Measurements from ENCODE around the gene FRY.

The FRY gene

DNA sequence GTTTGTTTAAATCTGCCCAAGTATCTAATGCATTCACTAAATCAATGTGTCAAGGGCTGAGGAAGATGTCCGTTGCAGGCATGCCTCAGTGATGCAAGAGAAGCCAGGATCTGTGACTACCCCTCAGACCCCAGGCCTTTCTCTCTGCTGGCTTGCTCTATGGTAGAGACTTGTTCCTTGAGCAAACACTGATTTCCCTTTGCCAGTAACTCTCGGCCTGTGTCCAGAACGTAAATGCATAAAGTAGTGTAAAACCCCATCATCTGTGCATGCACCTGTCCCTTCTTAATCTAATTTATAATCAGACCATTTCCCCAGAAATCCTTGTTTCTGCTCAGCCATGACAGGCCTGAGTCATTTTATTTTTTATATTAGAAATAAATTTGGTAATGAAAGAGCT lies 28.7 kb upstream of the FRY start:
- no peak for TF ChIP-seq GATA1 (IDR thresholded peaks at IDR 0.05; ENCODE audit: low read depth, low read length)
- no peak for TF ChIP-seq POLR2A (IDR thresholded peaks at IDR 0.05; ENCODE audit: low read length)
- DNase-seq, result no peak

DNA sequence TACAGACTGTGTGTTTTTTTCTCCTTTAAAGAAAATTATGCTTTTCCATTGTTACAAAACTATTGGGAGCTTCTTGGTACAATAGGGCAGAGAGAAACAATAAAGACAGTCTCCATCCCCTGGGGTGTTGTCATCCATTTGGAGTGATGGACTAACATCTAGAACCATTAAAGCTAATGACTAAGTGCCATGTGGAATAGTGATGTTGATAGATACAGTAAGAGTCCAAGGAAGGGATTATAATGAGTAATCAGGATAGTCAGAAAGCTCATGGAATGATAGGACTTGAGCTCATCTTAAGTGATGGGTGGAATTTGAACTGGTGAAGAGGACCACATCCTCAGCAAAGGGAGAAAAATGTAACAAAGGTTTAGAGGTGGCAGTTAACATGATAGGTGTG lies 24.1 kb upstream of the FRY start:
- TF ChIP-seq POLR2A (IDR thresholded peaks at IDR 0.05; ENCODE audit: low read length) (no peak), GATA1 (IDR thresholded peaks at IDR 0.05; ENCODE audit: low read depth, low read length) (no peak)
- DNase-seq, result no peak

DNA sequence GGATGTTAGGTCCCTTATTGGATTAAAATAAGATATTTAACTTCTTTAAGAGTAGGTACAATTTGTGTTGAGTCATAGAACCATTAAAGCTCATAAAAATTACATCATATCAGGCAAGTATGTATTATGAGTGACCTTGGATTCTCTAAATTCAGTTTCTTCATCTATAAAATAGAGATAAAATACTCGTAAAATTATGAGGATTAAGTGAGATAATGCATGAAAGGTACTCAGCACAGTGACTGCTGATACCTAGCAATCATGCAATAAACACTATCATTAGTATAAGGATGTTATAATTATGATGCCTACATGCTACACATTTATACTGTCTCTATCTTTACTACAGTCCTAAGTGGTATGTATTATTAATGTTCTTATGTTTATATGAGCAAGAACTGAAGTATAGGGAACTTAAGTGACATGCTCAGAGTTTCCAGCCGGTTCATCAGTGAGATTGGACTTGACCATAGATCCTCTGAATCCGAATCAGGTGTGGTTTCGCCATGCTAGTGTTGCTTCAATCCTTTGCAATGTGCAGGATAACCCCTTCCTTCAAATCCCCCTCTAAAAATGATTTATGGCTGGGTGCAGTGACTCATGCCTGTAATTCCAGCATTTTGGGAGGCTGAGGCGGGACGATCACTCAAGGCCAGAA lies 22.9 kb upstream of the FRY start:
- no peak for DNase-seq
- no peak for TF ChIP-seq POLR2A (IDR thresholded peaks at IDR 0.05; ENCODE audit: low read length)
- TF ChIP-seq GATA1 (IDR thresholded peaks at IDR 0.05; ENCODE audit: low read depth, low read length), result no peak

DNA sequence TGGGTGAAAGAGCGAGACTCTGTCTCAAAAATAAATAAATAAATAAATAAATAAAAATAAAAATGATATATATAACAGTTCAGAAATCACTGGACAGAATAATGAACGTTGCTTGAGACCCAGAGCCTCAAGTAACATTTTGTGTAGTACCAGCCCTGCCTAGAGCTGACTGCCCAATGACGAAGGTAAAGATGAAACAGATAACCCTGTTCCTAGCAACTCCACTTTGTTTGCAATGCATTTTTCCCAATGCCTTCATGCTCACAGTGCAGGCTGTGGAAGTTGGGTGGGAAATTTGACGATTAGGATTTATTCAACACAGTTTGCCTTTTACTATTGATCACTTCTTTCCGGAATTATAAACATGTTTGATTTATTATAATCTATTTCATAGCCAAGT lies 22.2 kb upstream of the FRY start:
- DNase-seq, result no peak
- TF ChIP-seq GATA1 (IDR thresholded peaks at IDR 0.05; ENCODE audit: low read depth, low read length), result no peak
- no peak for TF ChIP-seq POLR2A (IDR thresholded peaks at IDR 0.05; ENCODE audit: low read length)

DNA sequence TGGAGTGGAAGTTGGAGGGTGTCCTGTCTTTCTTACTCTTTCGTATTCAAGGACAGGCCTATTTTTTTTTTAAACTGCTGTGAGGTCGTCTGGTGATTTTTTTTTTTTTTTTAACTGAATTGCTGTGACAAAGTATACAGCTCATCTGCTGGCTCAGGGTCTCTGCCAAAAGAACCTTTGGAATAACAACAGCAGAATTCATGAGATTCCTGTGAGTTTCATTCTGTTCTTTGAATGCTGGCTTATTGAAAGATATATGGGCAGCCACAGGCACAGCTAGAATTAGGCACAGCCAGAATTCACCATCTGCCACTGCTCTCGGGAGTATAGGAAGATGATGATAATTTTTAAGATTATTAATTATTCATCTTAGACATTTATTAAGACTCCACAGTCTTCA lies 21.4 kb upstream of the FRY start:
- no peak for DNase-seq
- TF ChIP-seq GATA1 (IDR thresholded peaks at IDR 0.05; ENCODE audit: low read depth, low read length) (no peak), POLR2A (IDR thresholded peaks at IDR 0.05; ENCODE audit: low read length) (no peak)

DNA sequence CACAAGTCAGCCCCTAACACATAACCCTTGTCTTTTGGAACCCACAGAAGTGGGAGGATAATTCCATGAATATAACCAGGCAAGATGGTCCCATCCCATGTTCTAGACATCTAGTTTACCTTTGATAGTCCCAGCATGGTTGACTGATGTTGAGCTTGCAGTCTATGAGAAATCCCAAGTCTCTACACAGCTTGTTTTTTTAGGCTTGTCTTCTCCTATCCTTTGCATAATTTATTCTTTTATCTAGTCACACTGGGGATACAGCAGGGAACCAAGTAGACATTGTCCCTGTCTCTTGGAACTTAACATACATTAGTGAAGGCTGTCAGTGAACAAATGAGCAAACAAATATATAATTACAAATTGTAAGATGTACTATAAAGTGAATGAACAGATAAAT lies 19.6 kb upstream of the FRY start:
- no peak for DNase-seq
- no peak for TF ChIP-seq GATA1 (IDR thresholded peaks at IDR 0.05; ENCODE audit: low read depth, low read length)
- TF ChIP-seq POLR2A (IDR thresholded peaks at IDR 0.05; ENCODE audit: low read length), result no peak

DNA sequence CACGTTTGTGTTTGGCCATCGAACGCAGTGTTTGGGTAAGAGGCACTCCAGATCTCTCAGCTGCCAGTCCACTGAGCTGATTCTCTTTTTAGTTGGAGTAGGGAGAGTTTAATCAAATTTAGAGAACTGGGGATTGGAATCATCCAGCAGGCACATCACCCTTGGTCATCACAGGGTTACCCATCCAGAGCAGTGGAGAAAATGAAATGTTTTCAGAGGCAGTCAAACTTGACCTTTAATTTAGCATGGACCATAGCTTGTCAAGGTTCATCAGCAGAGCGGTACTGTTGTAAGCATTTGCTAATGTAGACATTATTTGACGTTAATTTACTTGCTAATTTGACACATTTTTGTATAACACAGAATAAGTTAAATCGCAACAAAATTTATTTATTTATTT lies 18.4 kb upstream of the FRY start:
- DNase-seq, result no peak
- TF ChIP-seq GATA1 (IDR thresholded peaks at IDR 0.05; ENCODE audit: low read depth, low read length) (no peak), POLR2A (IDR thresholded peaks at IDR 0.05; ENCODE audit: low read length) (no peak)

DNA sequence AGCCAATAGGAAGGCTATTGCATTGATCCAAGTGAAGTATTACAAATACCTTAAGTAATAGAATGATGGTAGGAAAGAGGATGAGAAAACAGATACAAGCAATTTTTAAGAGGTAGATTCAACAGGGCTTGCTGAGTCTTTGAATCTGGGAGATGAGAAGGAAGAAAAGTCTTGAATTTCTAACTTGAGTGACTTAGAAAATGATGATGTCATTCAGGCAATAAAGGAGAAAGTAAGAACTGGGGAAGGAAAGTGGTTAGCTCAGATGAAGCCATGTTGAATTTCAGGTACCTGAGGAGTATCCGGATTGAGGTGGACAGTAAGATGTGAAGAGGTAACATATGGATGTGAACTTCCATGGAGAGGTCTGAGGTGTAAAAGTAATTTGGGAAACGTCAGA lies 15.5 kb upstream of the FRY start:
- DNase-seq, result no peak
- no peak for TF ChIP-seq GATA1 (IDR thresholded peaks at IDR 0.05; ENCODE audit: low read depth, low read length)
- TF ChIP-seq POLR2A (IDR thresholded peaks at IDR 0.05; ENCODE audit: low read length), result no peak

DNA sequence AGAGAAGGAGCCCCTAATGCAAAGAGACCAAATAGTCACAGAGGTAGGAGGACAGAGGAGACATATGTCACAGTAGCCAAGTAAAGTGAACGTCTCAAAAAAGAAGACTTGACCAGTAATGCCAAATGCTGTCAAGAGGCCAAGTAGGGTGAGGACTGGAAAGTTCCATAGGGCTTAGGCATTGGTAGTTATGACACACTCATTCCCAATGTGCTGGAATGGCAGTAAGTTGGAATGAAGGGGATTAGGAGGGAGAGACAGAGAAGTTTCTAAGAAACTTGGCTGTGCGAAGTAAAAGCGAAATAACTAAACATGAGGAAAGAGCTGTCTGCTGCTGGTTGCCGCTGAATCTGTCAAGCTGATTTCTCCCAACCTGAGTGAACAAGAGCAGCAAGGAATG lies 14.9 kb upstream of the FRY start:
- DNase-seq, result no peak
- no peak for TF ChIP-seq POLR2A (IDR thresholded peaks at IDR 0.05; ENCODE audit: low read length)
- TF ChIP-seq GATA1 (IDR thresholded peaks at IDR 0.05; ENCODE audit: low read depth, low read length), result no peak

DNA sequence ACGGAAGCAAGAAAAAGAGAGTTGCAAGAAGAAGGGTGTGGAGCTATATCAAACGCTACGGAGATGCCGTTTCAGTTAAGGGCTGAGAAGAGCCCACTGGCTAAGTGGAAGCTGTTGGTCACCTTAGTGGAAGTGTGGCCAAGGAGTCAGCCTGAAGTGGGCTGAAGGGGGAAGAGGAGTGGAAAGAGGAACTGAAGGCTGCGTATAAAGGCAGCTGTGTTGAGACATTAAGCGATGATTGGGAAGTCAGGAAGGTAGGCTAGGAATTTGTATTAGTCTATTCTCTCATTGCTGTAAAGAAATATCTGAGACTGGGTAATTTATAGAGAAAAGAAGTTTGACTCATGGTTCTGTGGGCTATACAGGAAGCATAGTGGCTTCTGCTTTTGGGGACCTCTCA lies 14.1 kb upstream of the FRY start:
- TF ChIP-seq GATA1 (IDR thresholded peaks at IDR 0.05; ENCODE audit: low read depth, low read length), result no peak
- TF ChIP-seq POLR2A (IDR thresholded peaks at IDR 0.05; ENCODE audit: low read length), result no peak
- no peak for DNase-seq

DNA sequence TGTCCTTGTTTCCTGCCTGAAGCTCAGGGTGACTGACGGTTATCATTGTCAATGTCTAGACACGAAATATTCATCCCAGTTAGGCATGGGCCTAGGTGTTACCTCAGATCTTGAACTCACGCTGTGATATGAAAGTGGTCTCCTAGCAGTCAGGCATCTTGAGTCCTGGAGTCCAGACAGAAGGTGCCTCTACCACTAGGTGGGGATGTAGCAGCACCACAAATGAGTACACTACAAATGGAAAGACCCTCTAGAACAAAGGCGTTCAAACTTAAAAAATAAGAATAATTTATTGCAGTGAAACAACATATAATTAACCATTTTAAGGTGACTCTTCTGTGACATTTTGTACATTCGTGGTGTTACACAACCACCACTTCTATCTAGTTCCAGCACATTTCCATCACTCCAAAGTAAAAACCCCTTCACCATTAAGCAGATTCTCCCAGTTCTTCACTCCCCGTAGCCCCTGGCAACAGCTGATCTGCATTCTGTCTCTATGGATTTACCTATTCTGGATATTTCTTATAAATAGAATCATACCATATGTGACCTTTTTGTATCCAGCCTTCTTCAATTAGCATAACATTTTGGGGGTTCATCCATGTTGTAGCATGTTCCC lies 11.9 kb upstream of the FRY start:
- TF ChIP-seq GATA1 (IDR thresholded peaks at IDR 0.05; ENCODE audit: low read depth, low read length), result no peak
- no peak for TF ChIP-seq POLR2A (IDR thresholded peaks at IDR 0.05; ENCODE audit: low read length)
- DNase-seq, result peak; percentile 44 to 59

DNA sequence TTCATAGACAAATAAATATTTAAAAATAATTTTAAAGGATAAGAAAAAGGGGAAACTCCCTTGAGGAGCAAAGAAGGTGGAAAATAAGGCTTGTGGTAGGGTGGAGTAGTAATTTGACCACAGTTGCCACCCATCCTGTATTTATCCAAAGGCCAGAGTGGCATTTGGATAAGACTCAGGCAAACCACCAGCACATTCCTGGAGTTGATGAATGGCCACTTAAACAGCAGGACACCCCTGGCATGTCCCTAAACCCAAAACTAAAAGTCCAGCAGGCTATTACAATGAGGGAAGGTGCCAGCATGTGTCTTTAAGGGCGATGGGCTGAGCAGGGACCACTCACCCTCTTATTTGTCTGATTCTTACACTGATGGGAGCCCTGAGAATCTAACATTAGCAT lies 9.8 kb upstream of the FRY start:
- TF ChIP-seq GATA1 (IDR thresholded peaks at IDR 0.05; ENCODE audit: low read depth, low read length) (no peak), POLR2A (IDR thresholded peaks at IDR 0.05; ENCODE audit: low read length) (no peak)
- no peak for DNase-seq

DNA sequence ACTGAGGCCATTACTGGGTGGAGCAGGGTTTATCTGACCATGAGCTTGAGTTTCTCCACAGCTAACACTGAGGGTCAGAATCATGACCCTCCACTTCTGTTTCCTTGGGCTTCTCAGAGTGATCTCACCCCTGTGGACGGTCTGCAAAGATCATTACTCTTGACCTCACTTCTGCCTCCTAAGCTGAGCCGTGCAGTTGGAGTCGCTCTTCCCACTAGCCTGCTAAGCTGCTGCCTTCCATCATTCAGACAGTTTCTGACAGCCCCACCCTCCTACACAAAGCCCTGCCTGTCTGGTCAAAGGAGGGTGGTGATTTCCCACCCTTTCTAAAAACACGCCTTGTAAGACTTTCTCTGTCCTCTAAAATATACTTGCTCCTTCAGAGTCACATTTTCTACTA lies 9.3 kb upstream of the FRY start:
- TF ChIP-seq POLR2A (IDR thresholded peaks at IDR 0.05; ENCODE audit: low read length) (no peak), GATA1 (IDR thresholded peaks at IDR 0.05; ENCODE audit: low read depth, low read length) (no peak)
- DNase-seq, result no peak

DNA sequence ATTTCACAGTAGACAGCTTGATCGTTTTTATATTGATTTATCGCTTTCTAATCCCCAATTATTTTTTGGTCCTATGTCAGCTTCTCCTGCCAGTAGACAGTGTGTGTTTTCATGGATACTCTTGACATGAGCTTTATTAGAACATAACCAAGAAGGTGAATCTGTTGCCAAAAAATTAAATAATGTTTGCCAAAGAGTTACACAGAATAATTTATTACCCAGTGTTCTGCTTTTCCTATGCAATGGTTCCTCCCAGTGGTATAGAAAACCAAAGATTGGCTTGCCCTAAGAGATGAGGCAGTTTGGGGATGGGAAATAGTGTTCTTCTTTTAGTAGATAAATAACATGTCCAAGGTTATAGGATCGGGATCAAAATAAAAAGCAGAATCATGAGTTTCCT lies 8.5 kb upstream of the FRY start:
- TF ChIP-seq POLR2A (IDR thresholded peaks at IDR 0.05; ENCODE audit: low read length) (no peak), GATA1 (IDR thresholded peaks at IDR 0.05; ENCODE audit: low read depth, low read length) (no peak)
- DNase-seq, result no peak

DNA sequence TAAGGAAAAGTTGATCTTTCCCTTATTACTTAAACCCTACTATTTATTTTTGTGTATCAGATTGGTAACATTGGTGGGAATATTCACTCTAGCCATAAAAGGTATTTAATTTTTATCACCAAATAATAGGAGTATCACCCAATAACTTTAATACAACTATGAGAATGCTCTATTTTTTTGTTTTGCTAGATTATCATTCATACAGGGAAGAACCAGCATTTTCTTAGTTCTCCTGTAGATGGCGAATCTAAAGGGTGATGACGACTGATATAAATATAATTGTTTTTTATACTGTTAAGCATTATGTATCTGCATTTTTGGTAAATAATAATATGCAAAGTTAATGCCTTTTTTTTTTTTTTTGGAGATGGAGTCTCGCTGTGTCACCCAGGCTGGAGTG lies 7.9 kb upstream of the FRY start:
- no peak for TF ChIP-seq GATA1 (IDR thresholded peaks at IDR 0.05; ENCODE audit: low read depth, low read length)
- TF ChIP-seq POLR2A (IDR thresholded peaks at IDR 0.05; ENCODE audit: low read length), result no peak

More for the DNA sequence above, 7.9 kb upstream of the FRY start:
- DNase-seq, result no peak

All from erythroblast (primary cell).